ENCODE results near the gene MAU2.

GRCh38 chr19:19319732-19320360 is 783 bp upstream of the MAU2 start:
- TF ChIP-seq CTCF (conservative IDR thresholded peaks at IDR 0.05) (no peak), ZFX (IDR thresholded peaks at IDR 0.05) (no peak)

All from C4-2B (cell line).